ENCODE data around the gene SORCS3. TPM values are rescaled to one million over a fixed set of nuclear protein-coding genes. Genes with fewer than 3 reads are reported as not detected.

Gene SORCS3
- total RNA-seq, 1 experiment from 2014 or later, result not detected

DNA sequence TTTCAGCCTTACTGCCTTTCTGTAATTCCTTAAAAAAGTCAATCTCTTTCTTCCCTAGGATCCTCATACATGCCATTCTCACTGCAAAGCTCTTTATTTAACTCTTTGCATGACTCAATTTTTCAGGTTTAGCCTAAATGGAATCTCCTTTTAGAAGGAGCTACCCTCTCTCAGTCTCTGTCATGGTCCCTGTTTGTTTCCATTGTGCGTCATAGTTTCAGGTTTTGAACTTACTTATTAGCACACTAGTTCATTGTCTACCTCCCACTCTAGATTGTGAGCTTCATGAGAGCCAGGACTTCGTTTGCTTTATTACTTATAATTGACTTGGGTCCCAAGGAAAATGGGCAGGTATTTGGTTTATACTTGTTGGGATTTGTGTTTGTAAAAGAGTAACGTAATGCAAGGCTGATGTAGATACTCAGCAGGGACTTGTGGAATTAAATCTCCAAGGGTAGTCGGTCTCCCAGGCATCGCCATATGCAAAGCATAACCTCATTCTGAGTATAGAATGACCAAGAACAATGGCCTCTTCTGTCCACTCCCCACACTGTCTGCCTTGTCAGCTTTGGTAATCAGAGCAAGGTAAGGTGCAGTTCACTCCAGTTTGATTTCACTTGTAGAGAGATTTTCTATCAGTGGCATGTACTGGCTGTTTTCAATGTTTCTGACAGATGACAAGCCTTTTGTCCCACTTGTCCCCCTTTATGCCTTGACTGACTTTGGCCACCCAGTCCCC, 252.0 kb downstream of the SORCS3 start:
- ChIA-PET CTCF (no interaction called here), POLR2A (no interaction called here)
- TF ChIP-seq, protein P1, sequence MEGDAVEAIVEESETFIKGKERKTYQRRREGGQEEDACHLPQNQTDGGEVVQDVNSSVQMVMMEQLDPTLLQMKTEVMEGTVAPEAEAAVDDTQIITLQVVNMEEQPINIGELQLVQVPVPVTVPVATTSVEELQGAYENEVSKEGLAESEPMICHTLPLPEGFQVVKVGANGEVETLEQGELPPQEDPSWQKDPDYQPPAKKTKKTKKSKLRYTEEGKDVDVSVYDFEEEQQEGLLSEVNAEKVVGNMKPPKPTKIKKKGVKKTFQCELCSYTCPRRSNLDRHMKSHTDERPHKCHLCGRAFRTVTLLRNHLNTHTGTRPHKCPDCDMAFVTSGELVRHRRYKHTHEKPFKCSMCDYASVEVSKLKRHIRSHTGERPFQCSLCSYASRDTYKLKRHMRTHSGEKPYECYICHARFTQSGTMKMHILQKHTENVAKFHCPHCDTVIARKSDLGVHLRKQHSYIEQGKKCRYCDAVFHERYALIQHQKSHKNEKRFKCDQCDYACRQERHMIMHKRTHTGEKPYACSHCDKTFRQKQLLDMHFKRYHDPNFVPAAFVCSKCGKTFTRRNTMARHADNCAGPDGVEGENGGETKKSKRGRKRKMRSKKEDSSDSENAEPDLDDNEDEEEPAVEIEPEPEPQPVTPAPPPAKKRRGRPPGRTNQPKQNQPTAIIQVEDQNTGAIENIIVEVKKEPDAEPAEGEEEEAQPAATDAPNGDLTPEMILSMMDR (IDR thresholded peaks at IDR 0.05; ENCODE audit: unreplicated experiment), result no peak
- no peaks in the 10 kb centered on the region for H3K36me3 Mint-ChIP-seq (ENCODE audit: insufficient read depth, unreplicated experiment)
- DNase-seq (ENCODE audit: unreplicated experiment), result no peak
- intact Hi-C loops (cut with micrococcal nuclease), result no loop called here
- peaks cover 15% of the 10 kb centered on the region for H3K9me3 Mint-ChIP-seq (ENCODE audit: unreplicated experiment)
- no peak overlapping the region for H3K27ac Mint-ChIP-seq (ENCODE audit: low read depth, unreplicated experiment)
- no peaks in the 10 kb centered on the region for H3K4me1 Mint-ChIP-seq (ENCODE audit: insufficient read depth, unreplicated experiment)
- H3K4me3 Mint-ChIP-seq (ENCODE audit: unreplicated experiment), result no peak overlapping the region
- no peaks in the 10 kb centered on the region for H3K27me3 Mint-ChIP-seq (ENCODE audit: insufficient read depth, unreplicated experiment)
- BruUV-seq (replicated peaks), result no TSS peak

GRCh38 chr10:104893701-104894100, 252.6 kb downstream of the SORCS3 start:
- no peak for DNase-seq (ENCODE audit: unreplicated experiment)
- no TSS peak for BruUV-seq (replicated peaks)
- CTCF ChIA-PET, result interaction anchor here (0.7 kb wide), 2 partner anchors 14 to 499 kb away, joined by 3 read pairs; no protein-coding TSS in a partner anchor
- Mint-ChIP-seq H3K27me3 (ENCODE audit: insufficient read depth, unreplicated experiment) (no peaks in the 10 kb centered on the region), H3K9me3 (ENCODE audit: unreplicated experiment) (peaks cover 10% of the 10 kb centered on the region), H3K4me3 (ENCODE audit: unreplicated experiment) (no peak overlapping the region), H3K36me3 (ENCODE audit: insufficient read depth, unreplicated experiment) (no peaks in the 10 kb centered on the region), H3K4me1 (ENCODE audit: insufficient read depth, unreplicated experiment) (no peaks in the 10 kb centered on the region), H3K27ac (ENCODE audit: low read depth, unreplicated experiment) (no peak overlapping the region)
- intact Hi-C loops (cut with micrococcal nuclease), result no loop called here
- TF ChIP-seq, protein P1 (IDR thresholded peaks at IDR 0.05; ENCODE audit: unreplicated experiment), result no peak
- POLR2A ChIA-PET, result no interaction called here

DNA sequence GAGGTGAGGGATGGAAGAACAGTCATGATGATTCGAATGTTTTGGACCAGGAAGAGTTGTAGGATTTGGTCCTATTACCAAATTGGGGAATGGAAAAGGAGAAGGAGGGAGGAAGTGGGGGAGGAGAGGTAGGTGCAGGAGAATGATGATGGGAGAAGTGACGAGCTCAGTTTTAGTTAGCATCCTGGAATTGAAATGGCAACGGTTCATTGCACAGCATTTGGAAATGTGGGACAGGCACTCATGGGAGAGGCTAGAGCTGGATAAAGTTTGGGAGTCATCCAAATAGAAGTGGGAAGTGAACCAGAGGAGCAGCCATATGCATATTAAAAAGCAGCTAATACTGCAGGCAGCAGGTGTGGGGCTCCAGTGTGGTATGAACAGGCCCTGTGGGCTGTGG, 253.6 kb downstream of the SORCS3 start:
- TF ChIP-seq, protein P1 (IDR thresholded peaks at IDR 0.05; ENCODE audit: unreplicated experiment), result no peak
- no peak for DNase-seq (ENCODE audit: unreplicated experiment)
- no peaks in the 10 kb centered on the region for H3K27me3 Mint-ChIP-seq (ENCODE audit: insufficient read depth, unreplicated experiment)
- no peaks in the 10 kb centered on the region for H3K4me1 Mint-ChIP-seq (ENCODE audit: insufficient read depth, unreplicated experiment)
- H3K27ac Mint-ChIP-seq (ENCODE audit: low read depth, unreplicated experiment), result no peak overlapping the region
- CTCF ChIA-PET, result no interaction called here
- intact Hi-C loops (cut with micrococcal nuclease), result no loop called here
- H3K36me3 Mint-ChIP-seq (ENCODE audit: insufficient read depth, unreplicated experiment), result no peaks in the 10 kb centered on the region
- peaks cover under 1% of the 10 kb centered on the region for H3K9me3 Mint-ChIP-seq (ENCODE audit: unreplicated experiment)
- POLR2A ChIA-PET, result no interaction called here
- H3K4me3 Mint-ChIP-seq (ENCODE audit: unreplicated experiment), result no peak overlapping the region
- no TSS peak for BruUV-seq (replicated peaks)

GRCh38 chr10:104895541-104895940, 254.5 kb downstream of the SORCS3 start:
- no peak for DNase-seq (ENCODE audit: unreplicated experiment)

More at GRCh38 chr10:104895541-104895940, 254.5 kb downstream of the SORCS3 start:
- Mint-ChIP-seq H3K4me3 (ENCODE audit: unreplicated experiment) (no peak overlapping the region), H3K4me1 (ENCODE audit: insufficient read depth, unreplicated experiment) (no peaks in the 10 kb centered on the region), H3K36me3 (ENCODE audit: insufficient read depth, unreplicated experiment) (no peaks in the 10 kb centered on the region), H3K27me3 (ENCODE audit: insufficient read depth, unreplicated experiment) (no peaks in the 10 kb centered on the region), H3K9me3 (ENCODE audit: unreplicated experiment) (no peaks in the 10 kb centered on the region), H3K27ac (ENCODE audit: low read depth, unreplicated experiment) (no peak overlapping the region)
- intact Hi-C loops (cut with micrococcal nuclease), result no loop called here
- ChIA-PET CTCF (no interaction called here), POLR2A (no interaction called here)
- TF ChIP-seq, protein P1 (IDR thresholded peaks at IDR 0.05; ENCODE audit: unreplicated experiment), result no peak
- no TSS peak for BruUV-seq (replicated peaks)
